Cardiac muscle cell (in vitro differentiated cells and primary cell): Measurements from ENCODE around the gene ZNF891. TPM values are rescaled to one million over a fixed set of nuclear protein-coding genes. Genes with fewer than 3 reads are reported as not detected.
A peak's percentile ranks its signal among the peaks of the same experiment; 100 is the strongest.

Experiments used
- DNase-seq, 2 donors: peaks; one replicate each; pipeline versions ENCODE4 v3.0.0 to v3.0.0-alpha.2; 2010 to 2017; ENCODE audit warnings: low read depth in 1 of 2, low spot score in 1 of 2
- H3K27ac ChIP-seq: fragments of 200-600 bp; sonication (generic); 2 replicates; pipeline ENCODE4 v1.5.1; 2016
- H3K27me3 ChIP-seq: fragments of 200-600 bp; sonication (generic); 2 replicates; pipeline ENCODE4 v1.6.0; 2016; ENCODE audit warnings: control low read depth
- H3K36me3 ChIP-seq: fragments of 200-600 bp; sonication (generic); 2 replicates; pipeline ENCODE4 v1.5.1; 2016; ENCODE audit warnings: control low read depth
- H3K4me1 ChIP-seq: fragments of 200-600 bp; sonication (generic); 2 replicates; pipeline ENCODE4 v1.8.1; 2017; ENCODE audit warnings: low read depth, mild to moderate bottlenecking, mixed run types
- H3K4me3 ChIP-seq: fragments of 200-600 bp; sonication (generic); 2 replicates; pipeline ENCODE4 v1.5.1; 2016; ENCODE audit warnings: mild to moderate bottlenecking
- H3K9me3 ChIP-seq: fragments of 200-600 bp; sonication (generic); 2 replicates; pipeline ENCODE4 v1.5.1; 2017; ENCODE audit warnings: low read depth, mild to moderate bottlenecking, control low read depth
- polyA plus RNA-seq: library from polyadenylated mRNA; unstranded; fragments of >200 nt; fragmentation: Nextera tagmentation; extraction: Ambion mirVana; gene quantifications from 2 replicates; pipeline ENCODE4 v1.2.1, GENCODE V29; 2016
- total RNA-seq: library from RNA; depleted of rRNA; stranded (reverse); fragments of >200 nt; gene quantifications from 2 replicates; pipeline ENCODE4 v1.2.3, GENCODE V29; 2016
- TF ChIP-seq, protein P1 (sequence below): IDR thresholded peaks from 2 replicates; pipeline ENCODE4 v1.5.1; 2012; ENCODE audit warnings: low read depth, mild to moderate bottlenecking, low read length

ZNF891 gene
- total and polyA plus RNA-seq, 2 experiments from 2014 or later: 0.65 to 2.7 TPM

DNA sequence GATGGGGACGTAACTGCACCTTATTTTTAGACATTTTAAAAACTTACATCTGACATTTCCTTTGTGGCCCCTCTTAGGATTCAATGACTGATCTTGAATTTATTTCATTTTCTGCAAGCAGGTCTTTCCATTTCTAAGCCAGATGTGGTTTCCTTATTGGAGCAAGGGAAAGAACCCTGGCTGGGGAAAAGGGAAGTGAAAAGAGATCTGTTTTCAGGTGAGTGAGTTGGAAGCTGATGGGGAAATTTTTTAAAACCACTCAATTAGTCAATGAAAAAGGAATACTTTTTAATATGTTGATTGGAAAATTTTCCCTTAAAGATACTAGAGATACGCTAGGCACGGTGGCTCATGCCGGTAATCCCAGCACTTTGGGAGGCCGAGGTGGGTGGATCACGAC is 46.7 kb downstream of the ZNF891 start:
- no peaks in the 10 kb centered on the region for H3K27me3 ChIP-seq
- H3K4me1 ChIP-seq: no peaks in the 10 kb centered on the region
- no peak overlapping the region for H3K4me3 ChIP-seq
- H3K36me3 ChIP-seq: peaks cover 45% of the 10 kb centered on the region
- no peak for DNase-seq
- no peaks in the 10 kb centered on the region for H3K9me3 ChIP-seq
- H3K27ac ChIP-seq: no peak overlapping the region
- TF ChIP-seq, protein P1, sequence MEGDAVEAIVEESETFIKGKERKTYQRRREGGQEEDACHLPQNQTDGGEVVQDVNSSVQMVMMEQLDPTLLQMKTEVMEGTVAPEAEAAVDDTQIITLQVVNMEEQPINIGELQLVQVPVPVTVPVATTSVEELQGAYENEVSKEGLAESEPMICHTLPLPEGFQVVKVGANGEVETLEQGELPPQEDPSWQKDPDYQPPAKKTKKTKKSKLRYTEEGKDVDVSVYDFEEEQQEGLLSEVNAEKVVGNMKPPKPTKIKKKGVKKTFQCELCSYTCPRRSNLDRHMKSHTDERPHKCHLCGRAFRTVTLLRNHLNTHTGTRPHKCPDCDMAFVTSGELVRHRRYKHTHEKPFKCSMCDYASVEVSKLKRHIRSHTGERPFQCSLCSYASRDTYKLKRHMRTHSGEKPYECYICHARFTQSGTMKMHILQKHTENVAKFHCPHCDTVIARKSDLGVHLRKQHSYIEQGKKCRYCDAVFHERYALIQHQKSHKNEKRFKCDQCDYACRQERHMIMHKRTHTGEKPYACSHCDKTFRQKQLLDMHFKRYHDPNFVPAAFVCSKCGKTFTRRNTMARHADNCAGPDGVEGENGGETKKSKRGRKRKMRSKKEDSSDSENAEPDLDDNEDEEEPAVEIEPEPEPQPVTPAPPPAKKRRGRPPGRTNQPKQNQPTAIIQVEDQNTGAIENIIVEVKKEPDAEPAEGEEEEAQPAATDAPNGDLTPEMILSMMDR: no peak

DNA sequence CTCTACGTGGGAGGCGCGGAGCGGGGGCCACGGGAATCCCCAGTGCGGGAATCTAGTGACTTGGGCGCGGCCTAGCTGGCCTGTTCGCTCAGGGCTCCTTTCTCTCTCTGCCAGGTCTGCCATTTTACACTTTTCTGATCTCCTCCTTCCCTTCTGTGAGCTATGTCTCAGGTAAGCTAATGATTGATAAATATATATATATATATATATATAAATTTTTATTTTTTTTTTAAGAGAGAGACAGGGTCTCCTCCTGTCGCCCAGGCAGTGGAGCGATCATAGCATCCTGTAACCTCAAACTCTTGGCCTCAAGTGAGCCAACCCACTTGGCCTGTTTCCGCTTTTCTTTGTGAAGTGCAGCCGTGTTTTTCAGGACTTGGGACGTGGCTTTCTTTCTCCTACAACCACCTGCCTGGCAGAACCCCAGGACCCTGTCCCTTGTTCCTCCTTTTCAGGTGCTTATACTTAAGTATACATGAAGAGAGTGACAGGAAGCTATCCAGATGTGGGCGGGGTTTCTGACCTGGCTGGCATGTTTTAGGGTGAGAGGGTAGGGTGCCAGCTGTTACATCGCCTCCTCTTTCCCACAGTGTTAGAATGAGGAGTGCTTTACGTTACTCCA is 48.8 kb downstream of the ZNF891 start:
- peak overlapping the region; percentile 99 for H3K27ac ChIP-seq
- H3K4me1 ChIP-seq: no peaks in the 10 kb centered on the region
- no peaks in the 10 kb centered on the region for H3K27me3 ChIP-seq
- H3K36me3 ChIP-seq: peaks cover 35% of the 10 kb centered on the region
- DNase-seq: no peak
- TF ChIP-seq, protein P1: no peak
- H3K9me3 ChIP-seq: no peaks in the 10 kb centered on the region
- peak overlapping the region; percentile 72 for H3K4me3 ChIP-seq

DNA sequence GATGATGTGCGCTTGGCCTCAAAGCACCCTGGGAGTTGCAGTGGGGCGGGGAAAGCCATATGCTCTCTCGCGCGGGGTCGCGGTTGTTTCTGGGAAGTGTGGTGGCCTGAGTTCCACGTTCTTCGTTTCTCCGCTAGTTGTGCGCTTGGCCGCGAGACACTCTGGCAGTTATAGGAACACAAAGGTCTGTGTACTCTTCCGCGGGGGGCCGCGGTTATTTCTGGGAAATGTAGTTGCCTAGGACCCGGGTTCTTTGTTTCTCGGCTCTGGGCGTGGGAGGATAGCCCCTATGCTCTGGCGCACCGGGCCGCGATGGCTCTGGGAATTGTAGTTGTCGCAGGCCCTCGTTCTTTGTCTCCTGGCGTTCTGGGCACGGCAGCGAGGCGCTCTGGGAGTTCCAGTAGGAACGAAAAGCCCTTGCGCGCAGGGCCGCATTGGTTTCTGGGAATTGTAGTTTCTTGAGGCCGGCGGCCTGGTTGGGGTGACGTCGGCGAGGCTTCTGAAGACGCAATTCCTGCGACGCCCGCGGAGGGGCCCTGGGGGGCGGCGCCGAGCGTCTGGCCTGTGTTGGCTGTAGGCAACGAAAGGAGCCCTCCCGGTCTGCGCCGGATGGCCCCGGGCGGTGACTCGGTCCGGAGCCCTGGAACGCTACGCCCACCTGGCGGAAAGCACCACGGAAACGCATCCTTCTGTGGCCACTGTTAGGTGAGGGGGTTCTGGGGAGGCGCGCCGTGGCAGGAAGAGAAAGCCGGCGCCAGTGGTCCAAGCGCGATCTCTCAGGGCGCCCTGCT is 49.5 kb downstream of the ZNF891 start, which contains the start of gene ZNF140:
TSS of gene ZNF140 (plus strand) at position 556 of the 791 bp plus-strand sequence. CDS start 398 bp downstream, outside the sequence.
- Histone ChIP-seq H3K36me3 (peaks cover 28% of the 10 kb centered on the region), H3K9me3 (no peaks in the 10 kb centered on the region), H3K27me3 (no peaks in the 10 kb centered on the region), H3K4me3 (peak within 1 kb of the TSS; percentile 72), H3K27ac (peak within 1 kb of the TSS; percentile 99), H3K4me1 (no peaks in the 10 kb centered on the region)
- TF ChIP-seq, protein P1: peak; percentile 18
- peak; percentile 99 for DNase-seq

DNA sequence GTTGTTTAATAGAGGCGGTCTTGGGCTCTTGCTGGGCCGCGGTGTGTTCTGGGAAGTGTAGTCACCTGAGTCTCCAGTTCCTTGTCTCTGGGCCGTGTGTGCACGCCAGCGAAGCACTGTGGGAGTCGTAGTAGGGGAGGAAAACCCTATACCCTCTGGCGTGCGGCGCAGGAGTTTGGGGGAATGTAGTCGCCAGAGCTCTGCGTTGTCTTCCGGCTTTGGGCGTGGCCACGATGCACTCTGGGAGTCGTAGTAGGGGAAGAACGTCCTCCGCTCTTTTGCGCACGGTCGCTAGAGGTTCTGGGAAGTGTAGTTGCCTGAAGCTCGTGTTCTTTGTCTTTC is 50.1 kb downstream of the ZNF891 start:
- TF ChIP-seq, protein P1: no peak
- Histone ChIP-seq H3K4me1 (no peaks in the 10 kb centered on the region), H3K27me3 (no peaks in the 10 kb centered on the region), H3K4me3 (peak overlapping the region; percentile 72), H3K27ac (peak overlapping the region; percentile 99), H3K9me3 (no peaks in the 10 kb centered on the region), H3K36me3 (peaks cover 22% of the 10 kb centered on the region)
- peak; percentile 99 to 100 for DNase-seq

DNA sequence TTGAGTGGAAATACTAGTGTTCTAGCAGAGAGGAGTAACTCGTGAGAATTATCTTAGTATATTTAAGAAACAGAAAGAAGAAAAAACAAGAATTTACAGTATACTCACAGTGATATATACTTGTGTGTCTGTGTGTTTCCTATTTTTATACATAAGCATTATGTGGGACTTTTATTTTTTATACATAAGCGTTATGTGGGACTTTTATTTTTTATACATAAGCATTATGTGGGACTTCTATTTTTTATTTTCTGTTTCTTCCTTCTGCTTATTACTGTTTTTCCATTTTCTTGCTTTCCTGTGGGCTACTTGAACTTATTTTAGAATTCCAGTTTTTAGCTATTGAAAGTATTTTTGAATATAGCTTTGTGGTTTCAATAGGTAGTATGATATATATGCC is 56.2 kb downstream of the ZNF891 start:
- Histone ChIP-seq H3K4me3 (no peak overlapping the region), H3K27me3 (no peaks in the 10 kb centered on the region), H3K27ac (no peak overlapping the region), H3K4me1 (no peaks in the 10 kb centered on the region), H3K9me3 (peaks cover 3% of the 10 kb centered on the region), H3K36me3 (no peaks in the 10 kb centered on the region)
- TF ChIP-seq, protein P1: no peak
- DNase-seq: no peak
